ENCODE results near the gene ZNF536. TPM values are rescaled to one million over a fixed set of nuclear protein-coding genes. Genes with fewer than 3 reads are reported as not detected.

The ZNF536 gene
- total RNA-seq, 1 donor from 2014 or later = 9.2 TPM

- H3K4me3 Mint-ChIP-seq = no peak overlapping the region
- H3K27me3 Mint-ChIP-seq = peaks cover 14% of the 10 kb centered on the region
- no peak for TF ChIP-seq CTCF (conservative IDR thresholded peaks at IDR 0.05)
- H3K27ac Mint-ChIP-seq = no peak overlapping the region
- no peaks in the 10 kb centered on the region for H3K9me3 Mint-ChIP-seq
- no peaks in the 10 kb centered on the region for H3K36me3 Mint-ChIP-seq
- no peak for DNase-seq (ENCODE audit: extremely low spot score, unreplicated experiment)
- no peaks in the 10 kb centered on the region for H3K4me1 Mint-ChIP-seq (ENCODE audit: unreplicated experiment)
Measured at GRCh38 chr19:30539981-30540380, 167.8 kb downstream of the ZNF536 start.

GRCh38 chr19:30540761-30541160 lies 168.6 kb downstream of the ZNF536 start:
- H3K4me1 Mint-ChIP-seq (ENCODE audit: unreplicated experiment) = peaks cover 1% of the 10 kb centered on the region
- no peaks in the 10 kb centered on the region for H3K9me3 Mint-ChIP-seq
- no peaks in the 10 kb centered on the region for H3K36me3 Mint-ChIP-seq
- TF ChIP-seq CTCF (conservative IDR thresholded peaks at IDR 0.05) = no peak
- H3K27me3 Mint-ChIP-seq = peaks cover 14% of the 10 kb centered on the region
- no peak for DNase-seq (ENCODE audit: extremely low spot score, unreplicated experiment)
- H3K27ac Mint-ChIP-seq = no peak overlapping the region
- no peak overlapping the region for H3K4me3 Mint-ChIP-seq

- Mint-ChIP-seq H3K4me3 (no peak overlapping the region), H3K9me3 (no peaks in the 10 kb centered on the region), H3K4me1 (ENCODE audit: unreplicated experiment) (peaks cover 4% of the 10 kb centered on the region), H3K27ac (no peak overlapping the region), H3K27me3 (peaks cover 14% of the 10 kb centered on the region), H3K36me3 (no peaks in the 10 kb centered on the region)
- no peak for TF ChIP-seq CTCF (conservative IDR thresholded peaks at IDR 0.05)
- no peak for DNase-seq (ENCODE audit: extremely low spot score, unreplicated experiment)
Measured at GRCh38 chr19:30541575-30541974, 169.4 kb downstream of the ZNF536 start.

- H3K27ac Mint-ChIP-seq = no peak overlapping the region
- no peaks in the 10 kb centered on the region for H3K9me3 Mint-ChIP-seq
- TF ChIP-seq CTCF (conservative IDR thresholded peaks at IDR 0.05) = no peak
- H3K4me1 Mint-ChIP-seq (ENCODE audit: unreplicated experiment) = peaks cover 4% of the 10 kb centered on the region
- DNase-seq (ENCODE audit: extremely low spot score, unreplicated experiment) = no peak
- H3K27me3 Mint-ChIP-seq = peaks cover 6% of the 10 kb centered on the region
- H3K4me3 Mint-ChIP-seq = no peak overlapping the region
- H3K36me3 Mint-ChIP-seq = no peaks in the 10 kb centered on the region
Measured at GRCh38 chr19:30543243-30543945, 171.2 kb downstream of the ZNF536 start.

GRCh38 chr19:30545752-30546151 lies 173.6 kb downstream of the ZNF536 start:
- no peak overlapping the region for H3K27ac Mint-ChIP-seq
- H3K4me3 Mint-ChIP-seq = no peak overlapping the region
- H3K27me3 Mint-ChIP-seq = peaks cover 13% of the 10 kb centered on the region
- DNase-seq (ENCODE audit: extremely low spot score, unreplicated experiment) = no peak
- H3K9me3 Mint-ChIP-seq = no peaks in the 10 kb centered on the region
- H3K36me3 Mint-ChIP-seq = no peaks in the 10 kb centered on the region
- peaks cover 4% of the 10 kb centered on the region for H3K4me1 Mint-ChIP-seq (ENCODE audit: unreplicated experiment)
- no peak for TF ChIP-seq CTCF (conservative IDR thresholded peaks at IDR 0.05)
